Measurements from ENCODE around the gene CEP135.

The CEP135 gene

DNA sequence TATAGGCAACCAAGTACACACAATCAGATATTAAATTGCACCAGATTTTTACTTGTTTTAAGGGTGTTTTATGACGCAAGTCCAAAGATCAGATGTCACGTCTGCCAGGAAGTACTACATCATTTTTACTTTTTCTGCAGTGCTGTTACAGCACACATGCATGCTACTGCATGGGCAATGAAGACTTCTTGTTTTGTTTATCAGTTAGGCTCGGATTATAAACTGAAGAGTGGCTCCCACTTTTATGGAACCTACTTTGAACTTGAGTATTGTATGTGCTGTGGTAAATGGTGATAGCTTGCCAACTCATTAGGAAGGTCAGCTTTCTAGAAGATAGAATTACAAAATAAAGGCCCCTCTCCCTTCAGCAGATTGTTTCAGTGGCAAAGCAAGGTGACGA is 131.6 kb downstream of the CEP135 start:
- no peak for DNase-seq (ENCODE audit: low spot score)

DNA sequence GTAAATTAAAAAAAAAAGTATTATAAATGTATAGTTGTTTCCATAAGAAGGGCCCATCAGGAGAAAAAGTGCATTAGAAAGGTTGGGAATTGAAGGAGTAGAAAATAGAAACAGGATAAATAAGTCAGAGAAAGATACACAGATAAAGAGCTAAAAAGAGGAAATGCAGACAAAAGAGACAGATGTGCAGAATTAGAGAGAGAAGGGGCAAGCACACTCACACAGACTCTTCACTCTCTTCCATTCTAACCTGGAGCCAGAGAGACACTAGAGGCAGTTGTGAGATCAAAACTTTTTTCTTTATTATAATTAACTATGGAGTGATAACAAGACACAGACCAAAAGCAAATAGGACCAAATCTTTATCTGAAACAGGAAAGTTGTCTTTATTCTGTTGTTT is 134.1 kb downstream of the CEP135 start:
- DNase-seq (ENCODE audit: low spot score) = no peak

Data from AG08396 (cell line).